GM23338 (cell line): ENCODE results near the gene DEXI.

ENCODE experiments used
- CREB1 ChIP-seq: fragments of 250-450 bp; sonication (Bioruptor Pico); IDR thresholded peaks from 2 replicates; pipeline ENCODE4 v1.5.0; 2020; ENCODE audit warnings: low read depth, mild to moderate bottlenecking, moderate library complexity
- CTCF ChIP-seq, 2 experiments: fragments of 200-600 bp in 1 of 2; sonication (generic) in 1 of 2; conservative IDR thresholded peaks; 2 replicates each; pipeline versions ENCODE4 v1.5.1 to v1.6.1; 2016 to 2017; ENCODE audit warnings: antibody characterized with exemption in 2 of 2, low read depth in 2 of 2, mild to moderate bottlenecking in 2 of 2, moderate library complexity in 1 of 2
- EZH2 ChIP-seq: fragments of 200-600 bp; sonication (generic); IDR thresholded peaks from one replicate; pipeline ENCODE4 v1.8.0; 2017; ENCODE audit warnings: antibody characterized with exemption, mild to moderate bottlenecking, low read depth; ENCODE audit not compliant: unreplicated experiment
- EZH2phosphoT487 ChIP-seq: fragments of 200-600 bp; sonication (generic); IDR thresholded peaks from one replicate; pipeline ENCODE4 v1.8.1; 2018; ENCODE audit warnings: antibody characterized with exemption; ENCODE audit not compliant: unreplicated experiment
- JUNB ChIP-seq: IDR thresholded peaks from one replicate; pipeline ENCODE4 v1.6.1; 2016; ENCODE audit warnings: antibody characterized with exemption; ENCODE audit not compliant: unreplicated experiment
- POLR2AphosphoS5 ChIP-seq: IDR thresholded peaks from 2 replicates; pipeline ENCODE4 v1.6.1; 2016; ENCODE audit warnings: antibody characterized with exemption, low read depth
- STAT1 ChIP-seq: IDR thresholded peaks from one replicate; pipeline ENCODE4 v1.6.1; 2016; ENCODE audit warnings: antibody characterized with exemption; ENCODE audit not compliant: unreplicated experiment
- ZNF114 ChIP-seq: fragments of 250-450 bp; sonication (Bioruptor Pico); IDR thresholded peaks from 2 replicates; pipeline ENCODE4 v1.5.0; 2020; ENCODE audit warnings: mild to moderate bottlenecking, moderate library complexity
- TF ChIP-seq, protein P1 (sequence below): IDR thresholded peaks from one replicate; pipeline ENCODE4 v1.6.1; 2018; ENCODE audit warnings: antibody characterized with exemption; ENCODE audit not compliant: unreplicated experiment

DNA sequence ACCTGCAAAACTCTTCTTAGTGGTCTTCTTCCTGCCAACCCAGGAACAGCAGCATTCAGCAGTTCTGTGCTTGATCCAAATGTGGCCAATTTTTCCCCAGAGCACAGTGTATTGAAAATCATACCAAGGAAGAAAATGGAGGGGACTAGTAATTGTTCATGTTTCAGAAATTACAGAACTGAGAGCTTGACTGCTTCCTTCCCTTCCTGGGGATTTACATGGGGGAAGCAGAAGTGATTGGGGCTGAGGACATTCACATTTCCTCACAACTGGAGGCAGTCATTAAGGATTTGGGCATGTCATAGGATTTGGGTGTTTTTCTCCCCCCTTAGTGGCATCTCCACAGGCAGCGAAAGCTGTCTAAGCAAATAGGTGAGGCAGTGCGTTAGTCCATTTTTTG is 45.5 kb downstream of the DEXI start:
- no peak for TF ChIP-seq CTCF (conservative IDR thresholded peaks at IDR 0.05; ENCODE audit: low read depth in 2 of 2)
- TF ChIP-seq JUNB = no peak
- no peak for TF ChIP-seq POLR2AphosphoS5
- TF ChIP-seq, protein P1, sequence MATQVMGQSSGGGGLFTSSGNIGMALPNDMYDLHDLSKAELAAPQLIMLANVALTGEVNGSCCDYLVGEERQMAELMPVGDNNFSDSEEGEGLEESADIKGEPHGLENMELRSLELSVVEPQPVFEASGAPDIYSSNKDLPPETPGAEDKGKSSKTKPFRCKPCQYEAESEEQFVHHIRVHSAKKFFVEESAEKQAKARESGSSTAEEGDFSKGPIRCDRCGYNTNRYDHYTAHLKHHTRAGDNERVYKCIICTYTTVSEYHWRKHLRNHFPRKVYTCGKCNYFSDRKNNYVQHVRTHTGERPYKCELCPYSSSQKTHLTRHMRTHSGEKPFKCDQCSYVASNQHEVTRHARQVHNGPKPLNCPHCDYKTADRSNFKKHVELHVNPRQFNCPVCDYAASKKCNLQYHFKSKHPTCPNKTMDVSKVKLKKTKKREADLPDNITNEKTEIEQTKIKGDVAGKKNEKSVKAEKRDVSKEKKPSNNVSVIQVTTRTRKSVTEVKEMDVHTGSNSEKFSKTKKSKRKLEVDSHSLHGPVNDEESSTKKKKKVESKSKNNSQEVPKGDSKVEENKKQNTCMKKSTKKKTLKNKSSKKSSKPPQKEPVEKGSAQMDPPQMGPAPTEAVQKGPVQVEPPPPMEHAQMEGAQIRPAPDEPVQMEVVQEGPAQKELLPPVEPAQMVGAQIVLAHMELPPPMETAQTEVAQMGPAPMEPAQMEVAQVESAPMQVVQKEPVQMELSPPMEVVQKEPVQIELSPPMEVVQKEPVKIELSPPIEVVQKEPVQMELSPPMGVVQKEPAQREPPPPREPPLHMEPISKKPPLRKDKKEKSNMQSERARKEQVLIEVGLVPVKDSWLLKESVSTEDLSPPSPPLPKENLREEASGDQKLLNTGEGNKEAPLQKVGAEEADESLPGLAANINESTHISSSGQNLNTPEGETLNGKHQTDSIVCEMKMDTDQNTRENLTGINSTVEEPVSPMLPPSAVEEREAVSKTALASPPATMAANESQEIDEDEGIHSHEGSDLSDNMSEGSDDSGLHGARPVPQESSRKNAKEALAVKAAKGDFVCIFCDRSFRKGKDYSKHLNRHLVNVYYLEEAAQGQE = no peak
- TF ChIP-seq EZH2phosphoT487 = no peak
- no peak for TF ChIP-seq EZH2
- no peak for TF ChIP-seq CREB1 (CRISPR knock-in tag)
- TF ChIP-seq STAT1 = no peak
- TF ChIP-seq ZNF114 (CRISPR knock-in tag) = no peak
